ENCODE data around the gene OSBP2.

- TF ChIP-seq REST (IDR thresholded peaks at IDR 0.05; ENCODE audit: insufficient read depth in 1 of 2, low read depth in 2 of 2, low read length in 2 of 2) (no peak), POLR2AphosphoS5 (IDR thresholded peaks at IDR 0.05; ENCODE audit: low read depth, low read length) (no peak), SIN3A (IDR thresholded peaks at IDR 0.05; ENCODE audit: borderline replicate concordance, insufficient read depth, low read length) (no peak), TAF1 (IDR thresholded peaks at IDR 0.05; ENCODE audit: borderline replicate concordance, insufficient read depth, low read length) (no peak)
These were observed 197.6 kb downstream of the OSBP2 start for GRCh38 chr22:30892286-30892685.

All from PFSK-1 (cell line).